Lower lobe of right lung (tissue), 2 donors: ENCODE measurements around the gene ANKRD50. TPM values are rescaled to one million over a fixed set of nuclear protein-coding genes. Genes with fewer than 3 reads are reported as not detected.

Experiments used
- ATAC-seq, 2 donors: fragments of 200-7000 bp; cut with Tn5 transposase; one replicate each; pipeline ENCODE4 v1.9.1; 2020 to 2022; ENCODE audit warnings: mild to moderate bottlenecking in 2 of 2, moderate library complexity in 2 of 2
- DNase-seq: peaks from one replicate; pipeline ENCODE4 v3.0.0-alpha.2; 2020
- H3K27ac ChIP-seq: fragments of 200-600 bp; one replicate; pipeline ENCODE4 v1.8.0; 2022
- H3K27me3 ChIP-seq: fragments of 200-600 bp; one replicate; pipeline ENCODE4 v1.8.0; 2022; ENCODE audit warnings: low read depth
- H3K36me3 ChIP-seq: fragments of 200-600 bp; one replicate; pipeline ENCODE4 v1.8.0; 2022; ENCODE audit warnings: mild to moderate bottlenecking
- H3K4me1 ChIP-seq: fragments of 200-600 bp; one replicate; pipeline ENCODE4 v1.8.0; 2022
- H3K4me3 ChIP-seq: fragments of 200-600 bp; one replicate; pipeline ENCODE4 v1.8.0; 2022; ENCODE audit warnings: mild to moderate bottlenecking
- H3K9me3 ChIP-seq: fragments of 200-600 bp; one replicate; pipeline ENCODE4 v1.8.0; 2022
- CTCF ChIP-seq: fragments of 200-600 bp; IDR thresholded peaks from one replicate; pipeline ENCODE4 v1.8.0; 2022; ENCODE audit warnings: antibody characterized with exemption, mild to moderate bottlenecking
- intact Hi-C: fragments of 100-400 bp; cut with DNase I; formaldehyde crosslinking; loops from one replicate; pipeline ENCODE4 v1.11.0; 2022
- total RNA-seq: library from RNA; stranded (reverse); fragmentation: NEBNext Ultra II Directional; extraction: Animal tissue kit (Norgen Biotek cat#: 25700); gene quantifications from one replicate; pipeline ENCODE4 v1.2.1, GENCODE V29; 2021
- donor health status: DM: no; HTN: yes; CAD: no; lungs with severe emphysema.

The ANKRD50 gene
- total RNA-seq, 1 donor from 2014 or later, result 22.5 TPM

DNA sequence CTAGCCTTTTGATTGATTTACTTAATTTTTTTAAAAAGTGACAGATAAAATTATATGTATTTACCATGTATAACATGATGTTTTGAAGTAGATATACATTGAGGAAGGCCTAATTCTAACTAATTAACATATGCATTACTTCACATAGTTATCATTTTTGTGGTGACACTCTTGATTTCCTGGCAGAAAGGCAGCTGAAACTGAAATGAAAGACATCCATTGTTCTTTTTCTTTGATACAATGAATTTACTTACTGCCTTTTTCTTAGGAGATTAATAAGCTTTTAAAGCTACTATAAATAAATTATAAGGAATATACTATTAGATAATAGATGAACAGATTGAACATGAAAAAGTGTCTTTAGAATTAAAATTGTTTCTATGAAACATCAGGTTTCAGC, 26.7 kb downstream of the ANKRD50 start:
- Histone ChIP-seq H3K36me3 (no peaks in the 10 kb centered on the region), H3K4me3 (no peak overlapping the region), H3K9me3 (no peaks in the 10 kb centered on the region), H3K27ac (no peak overlapping the region), H3K27me3 (no peaks in the 10 kb centered on the region), H3K4me1 (no peaks in the 10 kb centered on the region)
- DNase-seq (no peak), ATAC-seq (no peak)
- intact Hi-C loops, result no loop called here
- TF ChIP-seq CTCF, result no peak

DNA sequence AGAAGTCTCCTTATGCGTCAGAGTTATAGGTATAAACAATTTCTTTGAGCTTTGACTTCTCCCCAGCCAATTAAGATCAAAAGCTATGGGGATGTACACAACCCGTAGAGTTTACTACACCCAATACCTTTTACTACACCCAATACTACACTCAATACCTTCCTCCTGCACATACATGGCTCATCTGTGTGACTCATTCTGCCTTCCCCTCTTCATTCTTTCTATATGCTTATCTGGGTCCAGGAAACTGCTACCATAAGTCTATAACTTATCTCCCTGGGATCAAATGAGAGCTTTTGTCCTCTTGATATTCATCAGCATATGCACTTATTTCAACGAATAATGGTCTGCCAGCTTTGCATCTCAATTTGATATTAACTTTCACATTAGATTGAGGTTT, 28.2 kb downstream of the ANKRD50 start:
- Histone ChIP-seq H3K9me3 (no peaks in the 10 kb centered on the region), H3K27ac (no peak overlapping the region), H3K4me3 (no peak overlapping the region), H3K27me3 (no peaks in the 10 kb centered on the region), H3K4me1 (no peaks in the 10 kb centered on the region), H3K36me3 (no peaks in the 10 kb centered on the region)
- intact Hi-C loops, result no loop called here
- TF ChIP-seq CTCF, result no peak
- ATAC-seq (no peak), DNase-seq (no peak)

GRCh38 chr4:124682384-124682783, 30.1 kb downstream of the ANKRD50 start:
- H3K9me3 ChIP-seq, result no peaks in the 10 kb centered on the region
- no peaks in the 10 kb centered on the region for H3K27me3 ChIP-seq
- no peak overlapping the region for H3K27ac ChIP-seq
- H3K36me3 ChIP-seq, result peaks cover 7% of the 10 kb centered on the region
- no peaks in the 10 kb centered on the region for H3K4me1 ChIP-seq
- intact Hi-C loops, result no loop called here
- TF ChIP-seq CTCF, result no peak
- DNase-seq (no peak), ATAC-seq (no peak)
- H3K4me3 ChIP-seq, result no peak overlapping the region

DNA sequence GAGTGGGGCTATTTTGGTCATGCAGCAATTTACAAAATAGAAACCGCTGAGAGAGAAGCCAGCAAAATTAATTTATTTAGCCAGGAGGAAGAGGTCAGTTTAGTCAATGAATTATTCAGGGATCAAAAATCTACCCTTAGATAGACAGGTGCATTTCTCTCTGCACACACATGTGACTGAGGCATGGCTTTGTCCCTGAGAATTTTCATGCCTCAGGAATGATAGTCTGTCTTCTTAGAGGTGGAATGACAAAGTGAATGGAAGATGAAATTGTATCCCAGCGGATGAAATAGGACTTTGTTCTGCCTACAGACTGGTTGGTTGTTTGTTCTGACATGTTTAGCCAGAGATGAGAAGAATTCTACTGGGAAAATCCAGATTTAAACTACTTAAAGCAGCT, 46.0 kb downstream of the ANKRD50 start:
- H3K9me3 ChIP-seq, result no peaks in the 10 kb centered on the region
- TF ChIP-seq CTCF, result no peak
- no peak overlapping the region for H3K27ac ChIP-seq
- DNase-seq, result no peak
- H3K36me3 ChIP-seq, result peaks cover 26% of the 10 kb centered on the region
- H3K4me1 ChIP-seq, result no peaks in the 10 kb centered on the region
- intact Hi-C loops, result no loop called here
- H3K4me3 ChIP-seq, result no peak overlapping the region
- no peaks in the 10 kb centered on the region for H3K27me3 ChIP-seq
- ATAC-seq, result no peak

GRCh38 chr4:124658795-124659194, 53.7 kb downstream of the ANKRD50 start:
- TF ChIP-seq CTCF, result no peak

GRCh38 chr4:124650614-124651013, 61.9 kb downstream of the ANKRD50 start:
- TF ChIP-seq CTCF, result no peak
- H3K4me3 ChIP-seq, result no peak overlapping the region
- no peaks in the 10 kb centered on the region for H3K27me3 ChIP-seq
- no peak for DNase-seq
- H3K27ac ChIP-seq, result no peak overlapping the region
- no peaks in the 10 kb centered on the region for H3K9me3 ChIP-seq
- no peaks in the 10 kb centered on the region for H3K36me3 ChIP-seq
- no peaks in the 10 kb centered on the region for H3K4me1 ChIP-seq
- no peak for ATAC-seq
- intact Hi-C loops, result no loop called here

More at GRCh38 chr4:124658795-124659194, 53.7 kb downstream of the ANKRD50 start:
- Histone ChIP-seq H3K4me3 (no peak overlapping the region), H3K27me3 (no peaks in the 10 kb centered on the region), H3K27ac (no peak overlapping the region), H3K36me3 (no peaks in the 10 kb centered on the region), H3K4me1 (no peaks in the 10 kb centered on the region), H3K9me3 (no peaks in the 10 kb centered on the region)
- no peak for DNase-seq
- intact Hi-C loops, result no loop called here
- no peak for ATAC-seq
